RPMI8226 (cell line): Measurements from ENCODE around the gene NDUFB2.

Experiments used
- DNase-seq: peaks from one replicate; pipeline ENCODE4 v3.0.0-alpha.2; 2015

Gene NDUFB2

DNA sequence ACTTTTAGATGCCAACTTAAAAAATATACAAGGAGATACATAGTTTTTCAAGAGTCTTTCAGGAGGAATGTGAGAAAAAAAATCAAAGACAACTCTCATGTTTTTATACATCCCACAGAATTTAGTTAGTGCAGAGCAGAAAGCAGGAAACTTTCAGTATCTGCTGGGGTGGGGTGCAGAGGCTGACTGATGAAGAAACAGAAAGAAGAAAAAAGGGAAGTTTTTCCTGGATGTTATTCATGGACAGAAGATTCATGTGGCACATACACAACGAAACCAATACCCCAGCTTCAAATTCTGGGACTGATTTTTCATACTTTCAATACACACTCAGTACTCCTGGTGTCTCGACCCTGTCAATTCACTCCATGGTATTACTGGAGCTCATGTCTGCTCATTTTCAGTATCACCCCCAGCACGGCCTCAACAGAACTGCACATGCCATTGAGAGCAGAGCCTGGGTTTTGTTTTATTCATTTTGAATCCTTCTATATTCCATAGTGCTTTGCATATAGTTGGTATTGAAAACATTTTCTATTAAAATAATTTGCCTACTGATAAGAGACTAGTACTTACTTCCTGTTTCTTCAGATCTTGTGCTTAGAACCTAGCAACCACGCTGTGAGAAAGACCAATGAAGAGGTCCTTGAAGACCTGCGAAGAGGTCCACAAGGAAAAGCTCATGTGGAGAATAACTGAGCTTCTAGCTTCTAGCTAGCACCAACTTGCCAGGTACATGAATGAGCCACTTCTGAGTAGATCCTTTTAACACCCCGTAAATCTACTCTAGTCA is 49.0 kb downstream of the NDUFB2 start:
- no peak for DNase-seq

GRCh38 chr7:140746751-140747150 is 50.2 kb downstream of the NDUFB2 start:
- DNase-seq: no peak

- DNase-seq: no peak
Measured at GRCh38 chr7:140752533-140752932, 56.0 kb downstream of the NDUFB2 start.

DNA sequence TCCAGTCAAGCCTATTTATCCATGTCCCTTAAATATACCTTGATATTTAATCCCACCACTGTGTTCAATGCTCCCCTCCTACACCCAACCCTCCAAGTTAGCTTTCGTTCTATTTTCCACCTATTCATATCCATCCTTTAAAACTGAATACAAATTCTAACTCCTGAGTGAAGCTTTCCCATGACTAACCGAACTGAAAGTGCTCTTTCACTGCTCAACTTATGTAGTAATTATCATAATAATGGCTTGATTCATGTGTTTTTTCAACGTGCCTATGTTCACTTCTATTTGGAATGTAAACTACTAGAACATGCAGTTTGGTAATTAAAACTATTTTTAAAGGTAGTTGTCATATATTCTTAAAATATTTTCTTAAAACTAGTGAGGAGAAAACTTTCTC is 58.0 kb downstream of the NDUFB2 start:
- DNase-seq: no peak
